ENCODE measurements around the gene GSG1L.

The GSG1L gene

DNA sequence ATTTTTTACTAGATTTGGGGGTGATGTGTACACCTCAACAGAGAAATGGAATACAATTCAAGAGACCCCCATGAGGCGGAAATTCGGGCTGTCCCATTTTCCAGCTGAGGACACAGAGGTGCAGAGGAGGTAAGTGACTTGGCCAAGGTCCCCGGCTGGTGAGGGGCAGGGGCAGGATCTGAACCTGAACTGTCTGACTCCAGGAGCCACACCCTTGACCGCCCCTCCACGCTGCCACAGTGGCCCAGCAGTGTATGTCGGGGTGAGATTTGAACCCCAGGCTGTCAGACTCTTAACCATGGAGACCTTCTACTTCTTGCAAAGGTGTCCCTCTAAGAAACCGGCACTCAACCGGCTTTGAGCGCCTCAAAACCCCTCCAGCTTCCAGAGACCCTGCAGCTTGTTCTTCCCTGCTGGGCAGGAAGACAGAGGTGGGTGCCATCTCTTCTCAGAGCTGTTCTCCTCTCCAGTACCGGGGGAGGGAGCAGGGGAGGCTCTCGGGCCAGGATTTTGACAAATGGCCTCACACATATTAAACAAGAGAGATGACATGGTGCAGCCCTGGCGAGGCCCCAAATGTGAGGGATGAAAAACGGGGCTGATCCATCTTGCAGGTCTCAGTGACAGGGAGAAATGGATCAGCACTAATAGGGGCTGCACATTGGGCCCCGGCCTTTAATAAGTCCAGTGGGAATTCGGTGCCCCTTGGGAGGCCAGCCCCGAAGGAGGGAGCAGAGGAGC is 222.3 kb downstream of the GSG1L start:
- TF ChIP-seq, protein P1, sequence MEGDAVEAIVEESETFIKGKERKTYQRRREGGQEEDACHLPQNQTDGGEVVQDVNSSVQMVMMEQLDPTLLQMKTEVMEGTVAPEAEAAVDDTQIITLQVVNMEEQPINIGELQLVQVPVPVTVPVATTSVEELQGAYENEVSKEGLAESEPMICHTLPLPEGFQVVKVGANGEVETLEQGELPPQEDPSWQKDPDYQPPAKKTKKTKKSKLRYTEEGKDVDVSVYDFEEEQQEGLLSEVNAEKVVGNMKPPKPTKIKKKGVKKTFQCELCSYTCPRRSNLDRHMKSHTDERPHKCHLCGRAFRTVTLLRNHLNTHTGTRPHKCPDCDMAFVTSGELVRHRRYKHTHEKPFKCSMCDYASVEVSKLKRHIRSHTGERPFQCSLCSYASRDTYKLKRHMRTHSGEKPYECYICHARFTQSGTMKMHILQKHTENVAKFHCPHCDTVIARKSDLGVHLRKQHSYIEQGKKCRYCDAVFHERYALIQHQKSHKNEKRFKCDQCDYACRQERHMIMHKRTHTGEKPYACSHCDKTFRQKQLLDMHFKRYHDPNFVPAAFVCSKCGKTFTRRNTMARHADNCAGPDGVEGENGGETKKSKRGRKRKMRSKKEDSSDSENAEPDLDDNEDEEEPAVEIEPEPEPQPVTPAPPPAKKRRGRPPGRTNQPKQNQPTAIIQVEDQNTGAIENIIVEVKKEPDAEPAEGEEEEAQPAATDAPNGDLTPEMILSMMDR (IDR thresholded peaks at IDR 0.05; ENCODE audit: low read depth, low read length) = no peak

DNA sequence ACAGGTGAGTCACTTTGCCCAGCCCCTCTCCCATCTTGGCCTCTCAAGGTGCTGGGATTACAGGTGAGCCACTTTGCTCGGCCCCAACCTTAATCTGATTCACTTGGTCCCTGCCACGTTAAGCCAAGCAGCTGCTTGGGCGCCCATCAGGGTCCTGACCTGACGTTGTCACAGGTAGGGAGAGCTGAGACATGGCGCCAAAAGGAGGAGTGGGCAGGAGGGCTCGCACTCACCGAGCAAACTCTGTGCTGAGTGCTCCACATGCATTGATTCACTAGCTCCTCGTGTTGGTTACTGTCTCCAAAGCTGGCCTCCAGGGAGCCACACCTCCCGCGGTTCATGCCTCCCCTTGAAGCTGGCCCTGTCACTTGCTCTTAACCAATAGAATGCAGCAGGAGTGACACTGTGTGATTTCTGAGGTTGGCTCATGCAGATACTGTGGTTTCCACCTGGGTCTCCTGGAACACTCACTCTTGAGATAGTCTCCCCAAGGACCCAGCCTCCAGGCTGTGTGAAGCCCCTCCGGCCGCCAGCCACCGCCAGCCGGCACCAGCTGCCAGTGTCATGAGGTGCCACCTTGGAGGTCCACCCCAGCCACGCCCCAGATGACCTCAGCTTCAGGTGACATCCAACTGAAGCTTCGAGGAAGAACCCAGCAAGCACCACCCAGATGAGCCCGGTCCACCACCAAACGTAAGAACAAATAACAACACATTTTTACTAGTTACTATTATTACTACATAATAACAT is 223.0 kb downstream of the GSG1L start:
- DNase-seq (ENCODE audit: extremely low read depth, low read depth) = no peak
- TF ChIP-seq, protein P1 (IDR thresholded peaks at IDR 0.05; ENCODE audit: low read depth, low read length) = no peak

More for the DNA sequence above, 222.3 kb downstream of the GSG1L start:
- DNase-seq (ENCODE audit: extremely low read depth, low read depth) = no peak

DNA sequence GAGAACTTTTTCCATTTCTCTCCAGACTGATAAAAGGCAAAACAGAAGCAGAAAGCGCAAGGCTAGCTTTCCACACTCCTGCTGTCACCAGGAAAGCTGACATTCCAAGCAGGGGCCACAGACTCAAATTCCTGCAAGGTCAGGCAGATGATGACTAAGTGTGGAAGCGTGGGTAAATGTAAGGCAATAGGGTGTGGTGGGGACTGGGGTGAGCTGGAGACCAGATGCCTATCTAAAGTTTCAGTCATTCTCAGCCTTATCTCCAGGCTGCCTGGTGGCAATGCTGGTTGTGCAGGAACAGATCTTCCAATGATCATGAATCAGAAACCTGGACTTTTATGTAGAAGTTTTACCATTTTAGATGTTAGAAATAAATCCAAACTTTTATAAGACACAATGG is 224.1 kb downstream of the GSG1L start:
- TF ChIP-seq, protein P1 (IDR thresholded peaks at IDR 0.05; ENCODE audit: low read depth, low read length) = no peak
- no peak for DNase-seq (ENCODE audit: extremely low read depth, low read depth)

DNA sequence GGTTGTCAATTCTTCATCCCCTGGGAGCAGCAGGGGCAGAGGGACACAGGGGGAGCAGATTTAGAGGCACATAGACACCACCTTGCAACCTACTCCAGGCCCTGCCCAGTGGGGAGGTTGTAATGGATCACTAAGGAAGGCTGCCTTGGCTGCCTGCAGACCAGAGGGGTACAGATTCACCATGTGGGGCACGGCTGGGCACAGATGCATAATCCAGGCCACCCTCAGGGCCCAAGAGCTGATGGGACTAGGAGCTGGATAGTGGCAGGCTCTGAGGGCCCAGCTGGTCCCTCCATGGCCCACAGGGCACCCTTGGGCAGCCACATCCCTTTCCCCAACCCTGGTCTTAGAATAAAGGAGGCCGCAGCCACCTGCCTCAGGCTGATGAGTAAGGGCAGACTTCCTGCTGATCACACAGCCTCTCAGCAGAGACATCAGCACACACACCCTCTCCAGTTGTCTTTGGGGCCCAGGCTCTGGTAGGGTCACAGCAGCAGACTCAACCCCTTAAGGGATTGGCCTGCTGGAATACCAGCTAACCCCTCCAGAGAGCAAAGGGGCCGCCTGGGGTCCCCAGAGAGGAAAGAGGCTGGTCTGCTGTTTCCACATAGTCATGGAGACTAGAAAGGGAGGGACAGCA is 224.9 kb downstream of the GSG1L start:
- DNase-seq (ENCODE audit: extremely low read depth, low read depth) = no peak

DNA sequence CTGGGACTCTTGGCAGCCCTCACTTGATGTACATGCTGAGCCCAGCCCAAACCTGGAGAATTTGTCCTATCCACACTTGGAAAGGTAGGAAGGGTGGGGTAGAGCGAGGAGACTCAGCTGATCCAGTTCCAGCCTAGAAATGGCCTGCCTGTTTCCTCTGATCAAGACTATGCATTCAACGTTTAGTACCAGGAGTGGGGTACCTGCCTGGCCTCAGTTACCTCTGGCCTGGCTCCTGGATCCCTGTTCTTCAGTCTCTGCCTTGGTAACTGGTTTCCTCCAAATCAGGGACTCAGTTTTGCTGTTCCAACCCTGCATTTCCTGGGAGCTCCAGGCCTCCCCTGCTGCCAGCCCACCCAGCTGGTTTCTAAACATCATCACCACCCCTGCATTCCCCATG is 233.5 kb downstream of the GSG1L start:
- TF ChIP-seq, protein P1 (IDR thresholded peaks at IDR 0.05; ENCODE audit: low read depth, low read length) = no peak
- no peak for DNase-seq (ENCODE audit: extremely low read depth, low read depth)

More for the DNA sequence above, 224.9 kb downstream of the GSG1L start:
- TF ChIP-seq, protein P1 (IDR thresholded peaks at IDR 0.05; ENCODE audit: low read depth, low read length) = no peak

DNA sequence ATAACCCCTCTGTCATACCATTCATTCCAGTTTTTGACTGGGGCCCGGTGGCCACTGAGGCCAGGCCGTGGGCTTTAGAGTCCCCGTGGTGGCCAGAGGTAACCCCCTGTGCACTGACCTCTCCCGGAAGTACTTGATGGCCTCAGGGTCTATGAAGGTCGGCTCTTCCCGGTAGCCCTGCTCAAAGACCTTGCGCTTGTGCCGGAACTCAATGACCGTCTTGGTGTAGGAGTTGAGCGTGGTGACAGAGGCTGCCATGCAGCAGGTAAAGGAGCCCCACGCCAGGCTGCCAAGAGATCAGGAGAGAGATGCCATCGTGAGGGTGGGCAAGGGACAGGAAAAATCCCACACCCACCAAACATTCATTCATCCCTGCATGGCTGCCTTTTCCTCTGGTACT is 234.8 kb downstream of the GSG1L start:
- DNase-seq (ENCODE audit: extremely low read depth, low read depth) = no peak
- TF ChIP-seq, protein P1 (IDR thresholded peaks at IDR 0.05; ENCODE audit: low read depth, low read length) = no peak

DNA sequence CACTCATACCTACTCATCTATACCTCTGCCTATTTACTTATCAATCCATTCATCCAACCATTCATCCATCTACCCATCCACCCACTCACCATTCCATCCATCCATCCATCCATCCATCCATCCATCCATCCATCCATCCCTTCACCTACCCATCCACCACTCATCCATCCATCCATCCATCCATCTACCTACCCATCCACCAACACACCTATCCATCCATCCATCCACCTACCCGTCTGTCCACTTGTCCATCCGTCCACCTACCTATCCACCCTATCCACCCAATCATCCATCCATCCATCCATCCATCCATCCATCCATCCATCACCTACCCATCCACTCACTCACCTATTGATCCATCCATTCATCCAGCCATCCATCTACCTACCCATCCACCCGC is 235.7 kb downstream of the GSG1L start:
- DNase-seq (ENCODE audit: extremely low read depth, low read depth) = no peak
- TF ChIP-seq, protein P1 (IDR thresholded peaks at IDR 0.05; ENCODE audit: low read depth, low read length) = no peak

All from AG09319 (cell line).